ENCODE data around the gene C2orf15. TPM values are rescaled to one million over a fixed set of nuclear protein-coding genes. Genes with fewer than 3 reads are reported as not detected.
A peak's percentile ranks its signal among the peaks of the same experiment; 100 is the strongest.
"Not testable (repeated sequence)": the region's sequence is repeated elsewhere in the genome, so short reads cannot be mapped to it uniquely, and the experiment has no call there.

C2orf15 gene, protein sequence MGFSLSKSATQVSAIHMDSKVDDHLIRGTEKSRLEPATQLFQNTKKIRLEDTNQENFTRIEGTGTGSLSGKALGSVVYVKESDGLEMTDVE
- 0.21 TPM for total RNA-seq

DNA sequence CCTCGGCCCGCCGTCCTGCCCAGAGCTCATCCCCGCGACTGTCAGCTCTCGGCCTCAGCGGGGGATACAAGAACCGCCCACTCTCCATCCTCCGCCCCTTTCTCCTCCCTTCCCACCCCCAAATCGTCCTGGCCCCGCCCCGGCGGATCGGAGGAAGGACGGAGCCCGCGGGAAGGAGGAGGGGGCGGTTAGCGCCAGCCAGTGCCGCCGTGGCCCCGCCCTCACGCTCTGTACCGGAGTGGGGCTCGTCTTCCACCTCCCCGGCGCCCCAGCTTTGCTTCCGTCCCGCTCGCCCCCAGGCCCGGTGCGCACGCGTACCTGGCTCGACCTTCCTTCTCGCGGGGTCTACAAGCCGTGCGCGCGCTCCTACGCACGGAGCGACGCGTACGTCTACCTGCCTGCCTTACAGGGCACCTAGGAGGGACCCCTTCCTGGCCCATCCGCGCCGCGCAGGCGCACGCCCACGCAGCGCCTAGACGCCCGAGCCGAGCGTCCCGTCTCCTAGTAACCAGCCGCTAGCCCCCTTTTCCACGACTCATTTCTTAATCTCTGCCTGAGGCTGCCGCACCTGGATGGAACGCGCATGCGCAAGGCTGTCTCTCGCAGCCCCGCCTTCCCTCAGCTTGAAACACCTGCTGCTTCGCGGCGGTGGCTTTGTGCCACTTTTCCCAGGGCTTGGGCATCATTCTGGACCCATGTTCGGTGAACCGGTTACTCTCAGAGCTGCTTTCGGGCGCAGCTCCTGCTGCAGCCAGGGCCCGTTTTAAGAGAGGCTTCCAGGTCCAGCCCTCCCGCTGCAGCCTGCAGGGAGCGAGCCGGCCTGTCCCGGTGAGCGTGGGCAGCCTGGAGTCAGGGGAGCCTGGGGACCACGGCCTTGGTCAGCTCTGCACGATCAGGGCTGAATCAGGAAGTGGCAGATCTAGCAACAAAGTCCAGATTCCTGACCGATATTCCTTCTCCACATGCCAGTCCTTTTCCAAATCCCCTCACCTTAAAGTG is at the start of gene C2orf15:
TSS of gene C2orf15 (plus strand) at position 598 of the 999 bp plus-strand sequence. CDS start 8,852 bp downstream, outside the sequence.
- peaks cover 3% of the 10 kb centered on the region for H3K27me3 ChIP-seq (ENCODE audit: insufficient read depth, low read length)
- peak within 1 kb of the TSS; percentile 89 for H3K4me3 ChIP-seq (ENCODE audit: low read length)
- H3K9me3 ChIP-seq (ENCODE audit: low read depth, low read length): no peaks in the 10 kb centered on the region
- H3K4me1 ChIP-seq (ENCODE audit: insufficient read depth, low read length): peaks cover 16% of the 10 kb centered on the region

DNA sequence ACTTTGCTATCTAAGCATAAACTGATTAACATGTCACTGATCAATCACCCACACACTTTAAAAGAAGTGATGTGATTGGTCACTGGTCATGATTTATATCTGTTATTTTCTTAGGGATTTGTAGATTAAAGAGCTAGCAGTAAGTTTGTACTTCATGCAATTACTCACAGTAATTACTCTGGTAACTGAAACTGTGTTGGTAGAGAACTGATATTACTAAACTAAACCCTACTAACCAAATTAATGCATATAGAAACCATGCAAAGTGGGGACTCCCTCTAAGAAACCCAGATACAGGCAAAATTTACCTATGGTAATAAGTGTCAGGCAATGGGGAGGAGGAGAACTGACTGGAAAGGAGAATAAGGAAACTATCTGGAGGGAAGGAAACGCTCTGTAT is 44.8 kb upstream of the C2orf15 start:
- peaks cover 4% of the 10 kb centered on the region for H3K9me3 ChIP-seq (ENCODE audit: low read depth, low read length)
- no peak overlapping the region for H3K4me3 ChIP-seq (ENCODE audit: low read length)
- no peaks in the 10 kb centered on the region for H3K27me3 ChIP-seq (ENCODE audit: insufficient read depth, low read length)
- no peaks in the 10 kb centered on the region for H3K4me1 ChIP-seq (ENCODE audit: insufficient read depth, low read length)

DNA sequence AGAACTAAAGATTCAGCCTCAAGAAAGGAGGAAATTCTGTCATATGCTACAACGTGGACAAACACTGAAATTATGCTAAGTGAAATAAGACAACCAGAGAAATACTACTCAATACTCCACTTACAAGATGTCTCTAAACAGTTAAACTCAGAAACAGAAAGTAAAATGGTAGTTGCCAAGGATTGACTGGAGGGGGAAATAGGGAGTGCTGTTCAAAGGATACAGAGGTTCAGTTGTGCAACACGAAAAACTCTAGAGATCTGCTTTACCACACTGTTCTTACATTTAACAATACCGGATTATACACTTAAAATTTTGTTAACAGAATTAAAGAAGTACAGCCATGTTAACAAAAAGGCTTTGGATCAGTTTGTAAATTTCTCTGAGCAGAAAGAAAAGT is 39.8 kb upstream of the C2orf15 start:
- no peaks in the 10 kb centered on the region for H3K27me3 ChIP-seq (ENCODE audit: insufficient read depth, low read length)
- no peak overlapping the region for H3K4me3 ChIP-seq (ENCODE audit: low read length)
- H3K4me1 ChIP-seq (ENCODE audit: insufficient read depth, low read length): peaks cover 8% of the 10 kb centered on the region
- H3K9me3 ChIP-seq (ENCODE audit: low read depth, low read length): no peaks in the 10 kb centered on the region

DNA sequence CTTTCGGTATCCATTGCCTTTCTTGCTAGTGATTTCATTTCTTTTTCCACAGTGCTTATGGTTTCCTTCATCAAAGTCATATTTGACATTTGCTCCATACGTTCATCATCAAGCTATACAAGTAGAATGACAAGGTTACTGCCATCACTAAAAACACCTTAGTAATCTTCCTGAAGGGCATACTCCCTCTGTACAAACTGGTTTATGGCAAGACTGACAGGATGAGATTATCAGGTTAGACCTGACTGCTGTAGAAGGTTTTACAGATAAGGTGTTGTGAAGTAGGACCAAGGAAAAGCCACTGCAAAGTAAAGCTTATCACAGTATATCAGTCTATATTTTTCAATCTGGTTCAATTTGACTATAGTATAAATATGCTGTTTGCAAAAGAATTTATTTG is 37.5 kb upstream of the C2orf15 start:
- Histone ChIP-seq H3K9me3 (ENCODE audit: low read depth, low read length) (no peaks in the 10 kb centered on the region), H3K27me3 (ENCODE audit: insufficient read depth, low read length) (no peaks in the 10 kb centered on the region), H3K4me1 (ENCODE audit: insufficient read depth, low read length) (peaks cover 12% of the 10 kb centered on the region), H3K4me3 (ENCODE audit: low read length) (no peak overlapping the region)

DNA sequence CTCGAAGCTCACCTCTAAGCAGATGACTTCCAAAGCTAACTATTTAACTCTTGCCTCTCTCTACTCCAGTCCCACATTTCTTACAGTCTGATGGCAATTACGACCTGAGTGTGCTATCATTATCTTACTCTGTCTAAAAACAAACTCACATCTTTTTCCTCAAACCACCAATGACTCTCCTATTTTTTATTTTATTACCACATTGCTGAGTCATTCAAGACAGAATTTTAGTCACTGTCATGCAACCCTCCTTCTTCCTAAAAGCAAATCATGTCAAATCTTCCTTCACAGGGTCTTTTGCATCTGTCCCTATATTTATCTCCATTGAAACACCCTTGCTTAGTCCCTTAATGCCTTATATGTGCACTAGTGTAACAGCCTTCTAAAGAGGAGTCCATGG is 34.6 kb upstream of the C2orf15 start:
- no peaks in the 10 kb centered on the region for H3K27me3 ChIP-seq (ENCODE audit: insufficient read depth, low read length)
- H3K4me3 ChIP-seq (ENCODE audit: low read length): no peak overlapping the region
- no peaks in the 10 kb centered on the region for H3K9me3 ChIP-seq (ENCODE audit: low read depth, low read length)
- peaks cover 12% of the 10 kb centered on the region for H3K4me1 ChIP-seq (ENCODE audit: insufficient read depth, low read length)

DNA sequence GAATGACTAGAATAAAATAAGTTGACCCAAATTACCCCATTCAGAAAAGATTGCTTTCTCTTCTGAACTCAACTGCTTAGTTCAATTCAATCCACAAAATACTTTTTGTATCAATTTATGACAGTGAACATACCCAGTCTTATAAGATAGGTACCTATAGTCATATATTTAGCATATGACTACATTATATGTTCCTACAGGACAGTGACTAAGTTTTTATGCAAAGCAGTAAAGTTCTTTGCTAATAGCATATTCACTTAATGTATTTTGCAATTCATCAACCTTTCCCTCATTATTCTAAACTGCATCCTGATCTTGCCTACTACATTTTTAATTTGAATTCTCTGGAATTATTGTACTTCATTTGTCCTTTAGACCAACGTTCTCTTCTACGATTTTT is 30.3 kb upstream of the C2orf15 start:
- peaks cover 9% of the 10 kb centered on the region for H3K4me1 ChIP-seq (ENCODE audit: insufficient read depth, low read length)
- no peaks in the 10 kb centered on the region for H3K27me3 ChIP-seq (ENCODE audit: insufficient read depth, low read length)
- H3K4me3 ChIP-seq (ENCODE audit: low read length): no peak overlapping the region
- H3K9me3 ChIP-seq (ENCODE audit: low read depth, low read length): no peaks in the 10 kb centered on the region

DNA sequence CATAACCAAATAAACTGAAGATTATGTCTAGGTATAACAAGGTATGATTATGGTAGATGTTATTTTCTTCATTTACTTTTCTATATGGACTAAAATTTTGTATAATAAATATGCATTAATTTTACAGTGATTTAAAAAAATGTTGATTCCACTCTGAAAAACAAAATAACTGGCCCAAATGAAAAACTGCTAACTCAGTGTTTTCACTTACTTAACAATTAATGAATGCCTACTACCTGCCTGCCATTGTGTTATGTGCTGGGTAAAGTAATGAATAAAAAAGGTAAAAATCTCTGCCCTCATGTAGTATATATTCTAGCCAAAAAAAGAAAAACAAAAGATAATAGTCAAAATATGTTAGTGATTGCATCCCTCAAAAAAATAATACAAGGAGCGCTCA is 29.6 kb upstream of the C2orf15 start:
- Histone ChIP-seq H3K4me3 (ENCODE audit: low read length) (no peak overlapping the region), H3K4me1 (ENCODE audit: insufficient read depth, low read length) (peaks cover 2% of the 10 kb centered on the region), H3K9me3 (ENCODE audit: low read depth, low read length) (no peaks in the 10 kb centered on the region), H3K27me3 (ENCODE audit: insufficient read depth, low read length) (no peaks in the 10 kb centered on the region)

DNA sequence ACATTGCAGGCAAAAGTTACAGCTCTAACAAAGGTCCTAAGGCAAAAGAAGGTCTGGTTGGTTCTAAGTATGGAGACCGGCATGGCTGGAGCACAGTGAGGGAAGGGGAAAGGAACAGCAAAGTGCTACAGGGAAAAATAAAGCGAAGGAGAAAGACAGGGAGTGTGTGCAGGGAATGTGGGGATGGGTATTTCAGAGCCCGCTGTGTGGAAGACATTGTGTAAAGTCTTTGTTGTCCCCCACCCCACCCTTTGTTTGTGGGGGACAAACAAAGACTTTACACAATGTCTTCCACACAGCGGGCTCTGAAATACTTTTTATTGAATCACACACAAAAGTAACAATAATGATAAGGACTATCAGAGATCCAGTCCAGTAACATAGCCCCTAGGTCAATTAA is 28.9 kb upstream of the C2orf15 start:
- no peak overlapping the region for H3K4me3 ChIP-seq (ENCODE audit: low read length)
- no peaks in the 10 kb centered on the region for H3K4me1 ChIP-seq (ENCODE audit: insufficient read depth, low read length)
- no peaks in the 10 kb centered on the region for H3K27me3 ChIP-seq (ENCODE audit: insufficient read depth, low read length)
- H3K9me3 ChIP-seq (ENCODE audit: low read depth, low read length): no peaks in the 10 kb centered on the region

DNA sequence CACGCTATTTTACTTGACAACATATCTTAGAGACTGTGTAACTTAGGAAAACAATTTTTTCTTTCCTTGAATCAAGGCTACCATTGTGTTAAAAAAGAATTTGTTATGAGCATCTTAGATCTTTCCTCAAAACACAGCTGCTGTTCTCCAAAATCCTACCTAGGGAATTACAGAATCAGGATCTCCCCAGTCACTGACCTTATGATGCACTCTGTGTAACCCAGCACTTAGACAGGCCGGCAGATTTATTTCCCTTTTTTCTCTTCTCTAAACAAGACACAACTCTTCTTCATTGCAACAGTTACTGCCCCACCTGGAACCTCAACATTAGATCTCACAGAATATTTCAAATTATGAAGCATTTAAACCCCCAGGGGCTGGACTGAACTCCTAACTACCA is 13.5 kb upstream of the C2orf15 start:
- Histone ChIP-seq H3K9me3 (ENCODE audit: low read depth, low read length) (no peaks in the 10 kb centered on the region), H3K27me3 (ENCODE audit: insufficient read depth, low read length) (no peaks in the 10 kb centered on the region), H3K4me1 (ENCODE audit: insufficient read depth, low read length) (no peaks in the 10 kb centered on the region), H3K4me3 (ENCODE audit: low read length) (no peak overlapping the region)

DNA sequence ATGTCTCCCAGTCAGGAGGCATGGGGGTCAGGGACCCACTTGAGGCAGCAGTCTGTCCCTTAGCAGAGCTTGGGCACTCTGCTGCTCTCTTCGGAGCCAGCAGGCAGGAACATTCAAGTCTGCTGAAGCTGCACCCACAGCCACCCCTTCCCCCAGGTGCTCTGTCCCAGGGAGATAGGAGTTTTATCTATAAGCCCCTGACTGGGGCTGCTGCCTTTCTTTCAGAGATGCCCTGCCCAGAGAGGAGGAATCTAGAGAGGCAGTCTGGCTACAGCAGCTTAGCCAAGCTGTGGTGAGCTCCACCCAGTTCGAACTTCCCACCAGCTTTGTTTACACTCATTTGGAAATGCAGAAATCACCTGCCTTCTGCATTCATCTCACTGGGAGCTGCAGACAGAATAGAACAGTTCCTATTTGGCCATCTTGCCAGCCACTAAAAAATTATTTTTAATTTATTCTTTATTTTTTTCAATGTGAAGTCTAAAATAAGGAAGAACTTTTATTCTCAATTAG is 6.4 kb upstream of the C2orf15 start:
- not testable (repeated sequence) for H3K4me3 ChIP-seq (ENCODE audit: low read length); H3K9me3 ChIP-seq (ENCODE audit: low read depth, low read length); H3K27me3 ChIP-seq (ENCODE audit: insufficient read depth, low read length); H3K4me1 ChIP-seq (ENCODE audit: insufficient read depth, low read length)

DNA sequence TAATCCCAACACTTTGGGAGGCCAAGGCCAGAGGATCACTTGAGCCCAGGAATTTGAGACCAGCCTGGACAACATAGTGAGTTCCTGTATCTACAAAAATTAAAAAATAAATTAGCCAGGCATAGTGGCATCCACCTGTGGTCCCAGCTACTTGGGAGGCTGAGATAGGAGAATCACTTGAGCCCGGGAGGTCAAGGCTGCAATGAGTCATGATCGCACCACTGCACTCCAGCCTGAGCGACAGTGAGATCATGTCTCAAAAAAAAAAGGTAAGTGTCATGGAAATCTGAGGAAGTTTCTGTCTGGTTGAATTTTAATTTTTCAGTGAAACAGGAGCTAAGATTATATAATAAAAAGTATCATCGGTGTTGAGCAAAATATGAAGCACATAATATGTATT is 2.5 kb upstream of the C2orf15 start:
- Histone ChIP-seq H3K27me3 (ENCODE audit: insufficient read depth, low read length) (peaks cover 3% of the 10 kb centered on the region), H3K9me3 (ENCODE audit: low read depth, low read length) (no peaks in the 10 kb centered on the region), H3K4me3 (ENCODE audit: low read length) (no peak overlapping the region), H3K4me1 (ENCODE audit: insufficient read depth, low read length) (peaks cover 16% of the 10 kb centered on the region)

DNA sequence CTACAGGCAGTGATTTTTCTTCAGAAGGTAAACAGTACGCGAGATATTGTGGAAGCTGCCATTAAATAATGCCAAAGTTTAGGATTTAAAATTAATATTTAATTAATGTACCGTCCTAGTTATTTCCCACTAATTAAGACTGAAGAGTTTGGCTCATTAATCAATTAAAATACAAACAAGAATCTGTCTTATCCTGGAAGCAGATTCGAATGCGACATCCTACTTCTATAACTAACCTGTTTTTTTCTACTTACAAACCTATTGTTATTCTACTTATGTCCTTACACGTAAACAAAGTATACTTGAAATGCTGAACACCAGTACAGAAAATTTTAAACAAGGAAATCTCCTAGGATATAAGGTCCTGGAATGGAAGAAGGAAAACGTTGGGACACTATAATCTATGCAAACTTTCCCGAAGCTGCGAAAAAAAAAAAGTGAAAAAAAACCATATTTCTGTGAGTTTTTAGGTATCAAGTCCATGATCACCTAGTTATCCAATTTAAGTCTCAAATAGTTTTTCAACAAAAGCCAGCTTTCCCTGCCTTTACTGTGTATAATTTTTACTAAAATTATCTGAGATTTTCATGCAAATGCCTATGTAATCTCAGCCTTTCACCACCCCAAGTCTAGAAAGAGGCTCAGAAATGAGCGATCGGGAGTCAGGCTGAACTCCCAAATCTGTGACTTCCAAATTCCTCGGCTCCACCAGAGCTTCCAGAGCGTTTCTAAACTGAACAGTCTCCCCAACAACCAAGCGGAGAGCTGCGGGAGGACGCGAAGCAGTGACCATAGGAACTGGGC is 1.2 kb upstream of the C2orf15 start:
- Histone ChIP-seq H3K27me3 (ENCODE audit: insufficient read depth, low read length) (peaks cover 3% of the 10 kb centered on the region), H3K4me1 (ENCODE audit: insufficient read depth, low read length) (peaks cover 16% of the 10 kb centered on the region), H3K9me3 (ENCODE audit: low read depth, low read length) (no peaks in the 10 kb centered on the region), H3K4me3 (ENCODE audit: low read length) (peak overlapping the region; percentile 89)

DNA sequence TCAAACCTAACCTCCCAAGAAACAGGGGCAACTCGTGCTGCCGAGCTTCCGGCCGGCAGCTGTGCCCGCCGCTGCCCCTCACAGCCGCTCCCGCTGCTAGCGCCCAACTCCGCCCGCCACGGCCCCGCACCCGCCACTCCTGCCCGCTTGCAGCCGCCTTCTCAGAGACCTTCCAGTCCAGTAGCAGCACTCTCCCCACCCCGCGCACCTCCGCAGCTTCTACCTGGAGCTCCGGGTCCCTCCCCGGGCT is 722 bp upstream of the C2orf15 start:
- Histone ChIP-seq H3K9me3 (ENCODE audit: low read depth, low read length) (no peaks in the 10 kb centered on the region), H3K27me3 (ENCODE audit: insufficient read depth, low read length) (peaks cover 3% of the 10 kb centered on the region), H3K4me3 (ENCODE audit: low read length) (peak overlapping the region; percentile 89), H3K4me1 (ENCODE audit: insufficient read depth, low read length) (peaks cover 16% of the 10 kb centered on the region)

DNA sequence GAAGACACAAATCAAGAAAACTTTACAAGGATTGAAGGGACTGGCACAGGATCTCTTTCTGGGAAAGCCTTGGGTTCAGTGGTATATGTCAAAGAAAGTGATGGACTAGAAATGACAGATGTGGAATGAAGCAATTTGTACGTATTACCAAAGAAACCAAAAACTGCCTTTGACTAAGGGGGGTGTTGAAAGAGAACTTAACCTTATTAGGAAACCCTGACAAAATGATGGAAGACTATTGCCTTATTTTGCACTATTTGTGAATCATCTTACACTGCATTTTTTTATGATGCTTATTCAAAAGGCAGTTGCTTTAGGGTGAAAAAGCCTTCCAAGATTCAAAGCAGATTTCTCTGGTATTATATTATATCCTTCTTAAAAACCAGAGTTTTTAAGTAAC is 9.2 kb downstream of the C2orf15 start:
- Histone ChIP-seq H3K4me3 (ENCODE audit: low read length) (no peak overlapping the region), H3K27me3 (ENCODE audit: insufficient read depth, low read length) (no peaks in the 10 kb centered on the region), H3K9me3 (ENCODE audit: low read depth, low read length) (no peaks in the 10 kb centered on the region), H3K4me1 (ENCODE audit: insufficient read depth, low read length) (peaks cover 18% of the 10 kb centered on the region)

DNA sequence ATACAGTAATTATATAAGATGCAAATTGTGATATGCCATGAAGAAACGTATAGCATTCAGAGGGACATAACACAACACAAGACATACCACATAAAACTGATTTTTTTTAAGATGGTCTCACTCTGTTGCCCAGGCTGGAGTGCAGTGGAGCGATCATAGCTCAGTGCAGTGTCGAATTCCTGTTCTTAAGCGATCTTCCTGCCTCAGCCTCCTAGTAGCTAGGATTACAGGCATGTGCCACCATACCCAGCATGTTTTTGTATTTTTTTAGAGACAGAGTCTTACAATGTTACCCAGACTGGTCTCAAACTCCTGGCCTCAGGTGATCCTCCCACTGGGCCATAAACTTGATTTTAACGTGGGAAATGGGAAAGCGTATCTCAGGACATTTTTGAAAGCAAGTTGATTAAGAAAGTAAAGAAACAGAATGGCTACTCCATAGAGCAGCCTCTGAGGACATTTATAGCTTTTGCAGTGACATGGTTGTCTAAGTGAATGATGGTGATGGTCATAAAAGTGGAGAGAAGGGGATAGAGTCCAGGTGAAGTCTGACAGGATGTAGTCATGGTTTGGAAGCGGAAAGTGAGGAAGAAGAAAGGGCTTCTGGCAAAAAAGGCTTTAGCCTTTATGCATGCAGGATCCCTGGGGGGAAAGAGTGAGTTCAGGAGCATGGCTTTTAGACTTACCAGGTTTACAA is 10.8 kb downstream of the C2orf15 start:
- Histone ChIP-seq H3K4me3 (ENCODE audit: low read length) (no peak overlapping the region), H3K9me3 (ENCODE audit: low read depth, low read length) (no peaks in the 10 kb centered on the region), H3K4me1 (ENCODE audit: insufficient read depth, low read length) (peaks cover 25% of the 10 kb centered on the region), H3K27me3 (ENCODE audit: insufficient read depth, low read length) (no peaks in the 10 kb centered on the region)
